ENCODE measurements around the gene PLEKHA1.

The PLEKHA1 gene

GRCh38 chr10:122481296-122482056 is 107.0 kb downstream of the PLEKHA1 start:
- Histone ChIP-seq H3F3A (ENCODE audit: insufficient read depth) (no peaks in the 10 kb centered on the region), H4K20me1 (ENCODE audit: low read depth, low read length) (no peaks in the 10 kb centered on the region), H3K4me3 (ENCODE audit: insufficient read depth, low read length, poor library complexity, severe bottlenecking) (no peak overlapping the region), H2AFZ (ENCODE audit: low read depth, low read length, severe bottlenecking) (no peak overlapping the region), H3K79me2 (ENCODE audit: insufficient read depth, low read length) (no peaks in the 10 kb centered on the region), H3K27ac (ENCODE audit: low read depth, low read length) (no peak overlapping the region), H3K9me2 (replicated peaks; ENCODE audit: insufficient read depth, low read length) (no peaks in the 10 kb centered on the region), H3K9me3 (ENCODE audit: insufficient read depth, low read length) (no peaks in the 10 kb centered on the region), H3K4me2 (ENCODE audit: low read depth, low read length, poor library complexity, severe bottlenecking) (no peak overlapping the region), H3K27me3 (ENCODE audit: low read length) (no peaks in the 10 kb centered on the region), H3K36me3 (ENCODE audit: low read length) (no peaks in the 10 kb centered on the region), H3K9ac (ENCODE audit: low read length) (no peak overlapping the region)
- TF ChIP-seq CTCF (IDR thresholded peaks at IDR 0.05; ENCODE audit: insufficient read depth, low read length, poor library complexity, severe bottlenecking) (no peak), EZH2phosphoT487 (conservative IDR thresholded peaks at IDR 0.05; ENCODE audit: low read length) (no peak)

Measured in SU-DHL-6 (cell line).